IPS-20b (cell line): ENCODE results near the gene FCN2.

Source experiments
- H3K27ac ChIP-seq: one replicate; pipeline ENCODE4 v1.5.1; 2013; ENCODE audit warnings: low read length
- H3K27me3 ChIP-seq: 2 replicates; pipeline ENCODE4 v1.6.1; 2013; ENCODE audit warnings: mild to moderate bottlenecking, low read length, inconsistent platforms; ENCODE audit not compliant: insufficient read depth
- H3K36me3 ChIP-seq: 2 replicates; pipeline ENCODE4 v1.6.1; 2013; ENCODE audit warnings: low read depth, mild to moderate bottlenecking, inconsistent platforms, low read length, moderate library complexity; ENCODE audit not compliant: insufficient read depth
- H3K4me1 ChIP-seq: 2 replicates; pipeline ENCODE4 v1.6.1; 2013; ENCODE audit warnings: mild to moderate bottlenecking, control low read depth, inconsistent platforms, low read length, moderate library complexity; ENCODE audit not compliant: insufficient read depth
- H3K4me3 ChIP-seq: 2 replicates; pipeline ENCODE4 v1.5.1; 2013; ENCODE audit warnings: mild to moderate bottlenecking, low read length, inconsistent platforms
- H3K9ac ChIP-seq: 2 replicates; pipeline ENCODE4 v1.6.1; 2013; ENCODE audit warnings: low read depth, mild to moderate bottlenecking, inconsistent platforms, low read length, moderate library complexity
- H3K9me3 ChIP-seq: 2 replicates; pipeline ENCODE4 v1.6.1; 2013; ENCODE audit warnings: mild to moderate bottlenecking, low read depth, low read length, inconsistent platforms; ENCODE audit not compliant: insufficient read depth

The FCN2 gene

GRCh38 chr9:134838651-134839454 is 41.8 kb upstream of the FCN2 start:
- H3K9ac ChIP-seq, result no peak overlapping the region
- H3K27ac ChIP-seq, result no peak overlapping the region
- no peaks in the 10 kb centered on the region for H3K27me3 ChIP-seq
- no peaks in the 10 kb centered on the region for H3K36me3 ChIP-seq
- no peaks in the 10 kb centered on the region for H3K4me1 ChIP-seq
- no peaks in the 10 kb centered on the region for H3K9me3 ChIP-seq
- no peak overlapping the region for H3K4me3 ChIP-seq

- Histone ChIP-seq H3K9ac (no peak overlapping the region), H3K4me1 (no peaks in the 10 kb centered on the region), H3K36me3 (no peaks in the 10 kb centered on the region), H3K4me3 (no peak overlapping the region), H3K27ac (no peak overlapping the region), H3K9me3 (no peaks in the 10 kb centered on the region), H3K27me3 (no peaks in the 10 kb centered on the region)
These were observed 41.0 kb upstream of the FCN2 start for GRCh38 chr9:134839455-134840125.

- no peak overlapping the region for H3K4me3 ChIP-seq
- no peaks in the 10 kb centered on the region for H3K27me3 ChIP-seq
- no peak overlapping the region for H3K9ac ChIP-seq
- no peak overlapping the region for H3K27ac ChIP-seq
- H3K9me3 ChIP-seq, result no peaks in the 10 kb centered on the region
- no peaks in the 10 kb centered on the region for H3K4me1 ChIP-seq
- no peaks in the 10 kb centered on the region for H3K36me3 ChIP-seq
These were observed 40.1 kb upstream of the FCN2 start for GRCh38 chr9:134840511-134840910.

- Histone ChIP-seq H3K27ac (no peak overlapping the region), H3K27me3 (no peaks in the 10 kb centered on the region), H3K9me3 (no peaks in the 10 kb centered on the region), H3K4me3 (no peak overlapping the region), H3K9ac (no peak overlapping the region), H3K4me1 (no peaks in the 10 kb centered on the region), H3K36me3 (no peaks in the 10 kb centered on the region)
These were observed 39.3 kb upstream of the FCN2 start for GRCh38 chr9:134841180-134841904.

- no peaks in the 10 kb centered on the region for H3K4me1 ChIP-seq
- no peak overlapping the region for H3K27ac ChIP-seq
- no peaks in the 10 kb centered on the region for H3K36me3 ChIP-seq
- H3K4me3 ChIP-seq, result no peak overlapping the region
- H3K9ac ChIP-seq, result no peak overlapping the region
- H3K9me3 ChIP-seq, result no peaks in the 10 kb centered on the region
- no peaks in the 10 kb centered on the region for H3K27me3 ChIP-seq
These were observed 38.3 kb upstream of the FCN2 start for GRCh38 chr9:134842321-134842720.

- no peak overlapping the region for H3K4me3 ChIP-seq
- no peak overlapping the region for H3K27ac ChIP-seq
- H3K9ac ChIP-seq, result no peak overlapping the region
- H3K4me1 ChIP-seq, result no peaks in the 10 kb centered on the region
- H3K27me3 ChIP-seq, result no peaks in the 10 kb centered on the region
- 0 out of 2 replicates have a peak, but pooled peaks cover 7% of the 10 kb centered on the region for H3K9me3 ChIP-seq
- H3K36me3 ChIP-seq, result no peaks in the 10 kb centered on the region
These were observed 36.9 kb upstream of the FCN2 start for GRCh38 chr9:134843740-134844139.

- 0 out of 2 replicates have a peak, but pooled peaks cover 7% of the 10 kb centered on the region for H3K9me3 ChIP-seq
- no peaks in the 10 kb centered on the region for H3K4me1 ChIP-seq
- no peaks in the 10 kb centered on the region for H3K27me3 ChIP-seq
- no peak overlapping the region for H3K4me3 ChIP-seq
- no peaks in the 10 kb centered on the region for H3K36me3 ChIP-seq
- H3K27ac ChIP-seq, result no peak overlapping the region
- no peak overlapping the region for H3K9ac ChIP-seq
These were observed 35.8 kb upstream of the FCN2 start for GRCh38 chr9:134844821-134845220.

GRCh38 chr9:134846187-134846586 is 34.4 kb upstream of the FCN2 start:
- Histone ChIP-seq H3K4me1 (no peaks in the 10 kb centered on the region), H3K4me3 (no peak overlapping the region), H3K27ac (no peak overlapping the region), H3K9ac (no peak overlapping the region), H3K27me3 (no peaks in the 10 kb centered on the region), H3K36me3 (no peaks in the 10 kb centered on the region), H3K9me3 (peaks cover 20% of the 10 kb centered on the region)

- no peak overlapping the region for H3K4me3 ChIP-seq
These were observed 33.9 kb upstream of the FCN2 start for GRCh38 chr9:134846699-134847098.

GRCh38 chr9:134847138-134847537 is 33.5 kb upstream of the FCN2 start:
- Histone ChIP-seq H3K4me1 (no peaks in the 10 kb centered on the region), H3K27me3 (no peaks in the 10 kb centered on the region), H3K27ac (no peak overlapping the region), H3K4me3 (no peak overlapping the region), H3K9ac (no peak overlapping the region), H3K9me3 (peaks cover 29% of the 10 kb centered on the region), H3K36me3 (no peaks in the 10 kb centered on the region)

More at GRCh38 chr9:134846699-134847098, 33.9 kb upstream of the FCN2 start:
- no peaks in the 10 kb centered on the region for H3K27me3 ChIP-seq
- H3K4me1 ChIP-seq, result no peaks in the 10 kb centered on the region
- no peaks in the 10 kb centered on the region for H3K36me3 ChIP-seq
- no peak overlapping the region for H3K27ac ChIP-seq
- no peak overlapping the region for H3K9ac ChIP-seq
- peaks cover 25% of the 10 kb centered on the region for H3K9me3 ChIP-seq

GRCh38 chr9:134847752-134848432 is 32.7 kb upstream of the FCN2 start:
- Histone ChIP-seq H3K9me3 (peaks cover 34% of the 10 kb centered on the region), H3K9ac (no peak overlapping the region), H3K4me3 (no peak overlapping the region), H3K27ac (no peak overlapping the region), H3K36me3 (no peaks in the 10 kb centered on the region), H3K27me3 (no peaks in the 10 kb centered on the region), H3K4me1 (no peaks in the 10 kb centered on the region)
